Liver (tissue), 9 donors: ENCODE data around the gene TBCD. TPM values are rescaled to one million over a fixed set of nuclear protein-coding genes. Genes with fewer than 3 reads are reported as not detected.

Source experiments
- DNase-seq: peaks from one replicate; pipeline ENCODE4 v3.0.0-alpha.2; 2017; ENCODE audit warnings: low spot score
- H3K27ac ChIP-seq, 2 donors: one replicate each; pipeline ENCODE4 v1.7.0; 2013; ENCODE audit warnings: inconsistent platforms in 2 of 2, low read length in 2 of 2, control low read depth in 1 of 2, low read depth in 1 of 2, mild to moderate bottlenecking in 1 of 2
- H3K27me3 ChIP-seq, 4 donors: one replicate each; pipeline versions ENCODE4 v1.6.1 to v1.7.0; 2013; ENCODE audit warnings: low read length in 3 of 4, inconsistent platforms in 1 of 4, mild to moderate bottlenecking in 1 of 4, moderate library complexity in 1 of 4; ENCODE audit not compliant: control insufficient read depth in 4 of 4, insufficient read depth in 4 of 4
- H3K36me3 ChIP-seq, 4 donors: one replicate each; pipeline versions ENCODE4 v1.6.1 to v1.7.0; 2013; ENCODE audit warnings: low read length in 3 of 4, mild to moderate bottlenecking in 3 of 4, low read depth in 1 of 4, moderate library complexity in 1 of 4; ENCODE audit not compliant: control insufficient read depth in 4 of 4, insufficient read depth in 3 of 4
- H3K4me1 ChIP-seq, 4 donors: one replicate each; pipeline versions ENCODE4 v1.6.1 to v1.7.0; 2013; ENCODE audit warnings: low read length in 3 of 4, mild to moderate bottlenecking in 3 of 4, moderate library complexity in 1 of 4; ENCODE audit not compliant: control insufficient read depth in 4 of 4, insufficient read depth in 4 of 4
- H3K4me3 ChIP-seq, 3 donors: one replicate each; pipeline versions ENCODE4 v1.6.1 to v1.7.0; 2013; ENCODE audit warnings: low read length in 3 of 3, control low read depth in 1 of 3, low read depth in 1 of 3, mild to moderate bottlenecking in 1 of 3
- H3K9ac ChIP-seq, 2 donors: one replicate each; pipeline ENCODE4 v1.7.0; 2013; ENCODE audit warnings: low read length in 2 of 2, mild to moderate bottlenecking in 2 of 2, moderate library complexity in 2 of 2, control low read depth in 1 of 2, low read depth in 1 of 2
- H3K9me3 ChIP-seq, 4 donors: one replicate each; pipeline versions ENCODE4 v1.6.1 to v1.7.0; 2013; ENCODE audit warnings: low read length in 3 of 4; ENCODE audit not compliant: control insufficient read depth in 4 of 4
- HNF4A ChIP-seq, 2 donors: conservative IDR thresholded peaks; 2 replicates each; pipeline ENCODE4 v1.6.1; 2016; ENCODE audit warnings: antibody characterized with exemption in 2 of 2, mild to moderate bottlenecking in 2 of 2
- HNF4G ChIP-seq: IDR thresholded peaks from 2 replicates; pipeline ENCODE4 v1.6.1; 2016; ENCODE audit warnings: antibody characterized with exemption
- NR2F2 ChIP-seq: IDR thresholded peaks from 2 replicates; pipeline ENCODE4 v1.6.1; 2016; ENCODE audit warnings: antibody characterized with exemption
- RAD21 ChIP-seq, 2 donors: IDR thresholded peaks; 2 replicates each; pipeline ENCODE4 v1.6.1; 2016; ENCODE audit warnings: antibody characterized with exemption in 2 of 2, mild to moderate bottlenecking in 2 of 2
- RXRA ChIP-seq, 2 donors: IDR thresholded peaks; 2 replicates each; pipeline ENCODE4 v1.6.1; 2017 to 2018; ENCODE audit warnings: antibody characterized with exemption in 2 of 2, mild to moderate bottlenecking in 1 of 2
- TAF1 ChIP-seq: conservative IDR thresholded peaks from 2 replicates; pipeline ENCODE4 v1.6.1; 2016; ENCODE audit warnings: antibody characterized with exemption, mild to moderate bottlenecking
- YY1 ChIP-seq: IDR thresholded peaks from 2 replicates; pipeline ENCODE4 v1.6.1; 2016; ENCODE audit warnings: antibody characterized with exemption, mild to moderate bottlenecking
- WGBS: extraction: QIAGEN DNeasy Blood & Tissue Kit; methylation state at CpG from one replicate; pipeline ENCODE4 v1.1.7; 2013; 5-methylcytosine and 5-hydroxymethylcytosine counted together
- polyA plus RNA-seq, 2 donors: library from polyadenylated mRNA; stranded (reverse) in 1 of 2; unstranded in 1 of 2; fragments of 200-250 nt in 1 of 2; fragments of >200 nt in 1 of 2; fragmentation: Nextera tagmentation in 1 of 2; extraction: Ambion mirVana in 1 of 2; gene quantifications; one replicate each; pipeline versions ENCODE4 v1.2.1 to v1.2.3, GENCODE V29; 2013 to 2015
- total RNA-seq, 2 donors: library from RNA; depleted of rRNA; stranded (reverse); fragments of >200 nt; gene quantifications; one replicate each; pipeline ENCODE4 v1.2.3, GENCODE V29; 2014
- TF ChIP-seq, protein P1 (sequence below): IDR thresholded peaks from 2 replicates; pipeline ENCODE4 v1.6.1; 2016; ENCODE audit warnings: antibody characterized with exemption
- TF ChIP-seq, protein P2 (sequence below): IDR thresholded peaks from 2 replicates; pipeline ENCODE4 v1.6.1; 2016; ENCODE audit warnings: antibody characterized with exemption, mild to moderate bottlenecking
- TF ChIP-seq, protein P3 (sequence below): fragments of 150-350 bp; IDR thresholded peaks from 2 replicates; pipeline ENCODE4 v1.5.1; 2017; ENCODE audit warnings: improper control_type of control experiment, low read depth, low read length; ENCODE audit not compliant: missing input control
- TF ChIP-seq, protein P4 (sequence below): IDR thresholded peaks from 2 replicates; pipeline ENCODE4 v1.6.1; 2016; ENCODE audit warnings: antibody characterized with exemption
- donor health status: healthy.
- donor health status: healthy.
- donor health status: healthy.
- donor health status: healthy.
- donor health status: healthy.

TBCD gene
- total and polyA plus RNA-seq, 4 donors, result 29.8 to 42.2 (median 33.0) TPM

DNA sequence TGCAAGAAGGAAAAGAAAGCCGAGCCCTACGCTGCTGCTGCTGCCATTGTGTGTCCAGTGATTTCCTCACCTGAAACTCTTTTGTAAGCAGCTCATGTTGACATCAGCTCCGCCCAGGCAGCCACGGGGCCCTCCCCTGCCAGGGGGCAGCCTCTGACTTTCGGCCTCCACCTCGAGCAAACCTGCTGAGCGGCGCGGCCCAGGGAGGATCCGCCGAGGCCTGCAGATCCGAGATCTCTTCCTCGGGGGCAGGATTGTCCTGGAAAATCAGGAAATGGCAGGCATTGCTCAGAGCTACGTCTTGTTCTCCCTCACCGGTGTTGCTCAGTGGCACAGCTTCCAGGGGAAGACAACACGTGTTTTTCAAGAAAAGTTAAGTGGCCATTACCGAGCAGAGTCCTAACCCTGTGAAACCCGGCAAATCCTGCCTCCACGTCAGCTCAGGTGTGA, 123.6 kb downstream of the TBCD start:
- Histone ChIP-seq H3K27me3 (no peaks in the 10 kb centered on the region), H3K36me3 (peaks cover 3 to 12% (median 8%) of the 10 kb centered on the region in 4 donors), H3K27ac (no peak overlapping the region), H3K4me1 (peaks cover 0 to 2% (median 0%) of the 10 kb centered on the region in 4 donors), H3K4me3 (no peak overlapping the region), H3K9ac (no peak overlapping the region), H3K9me3 (no peaks in the 10 kb centered on the region)
- 88% methylated on average over 19 of the region's 19 CpGs for WGBS
- TF ChIP-seq, protein P1, sequence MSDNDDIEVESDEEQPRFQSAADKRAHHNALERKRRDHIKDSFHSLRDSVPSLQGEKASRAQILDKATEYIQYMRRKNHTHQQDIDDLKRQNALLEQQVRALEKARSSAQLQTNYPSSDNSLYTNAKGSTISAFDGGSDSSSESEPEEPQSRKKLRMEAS, result no peak
- no peak for TF ChIP-seq TAF1
- TF ChIP-seq NR2F2, result no peak
- TF ChIP-seq RXRA (IDR thresholded peaks at IDR 0.05), result no peak
- TF ChIP-seq YY1, result no peak
- no peak for TF ChIP-seq HNF4A (conservative IDR thresholded peaks at IDR 0.05)
- TF ChIP-seq HNF4G, result no peak
- TF ChIP-seq RAD21 (IDR thresholded peaks at IDR 0.05), result no peak
- TF ChIP-seq, protein P2, sequence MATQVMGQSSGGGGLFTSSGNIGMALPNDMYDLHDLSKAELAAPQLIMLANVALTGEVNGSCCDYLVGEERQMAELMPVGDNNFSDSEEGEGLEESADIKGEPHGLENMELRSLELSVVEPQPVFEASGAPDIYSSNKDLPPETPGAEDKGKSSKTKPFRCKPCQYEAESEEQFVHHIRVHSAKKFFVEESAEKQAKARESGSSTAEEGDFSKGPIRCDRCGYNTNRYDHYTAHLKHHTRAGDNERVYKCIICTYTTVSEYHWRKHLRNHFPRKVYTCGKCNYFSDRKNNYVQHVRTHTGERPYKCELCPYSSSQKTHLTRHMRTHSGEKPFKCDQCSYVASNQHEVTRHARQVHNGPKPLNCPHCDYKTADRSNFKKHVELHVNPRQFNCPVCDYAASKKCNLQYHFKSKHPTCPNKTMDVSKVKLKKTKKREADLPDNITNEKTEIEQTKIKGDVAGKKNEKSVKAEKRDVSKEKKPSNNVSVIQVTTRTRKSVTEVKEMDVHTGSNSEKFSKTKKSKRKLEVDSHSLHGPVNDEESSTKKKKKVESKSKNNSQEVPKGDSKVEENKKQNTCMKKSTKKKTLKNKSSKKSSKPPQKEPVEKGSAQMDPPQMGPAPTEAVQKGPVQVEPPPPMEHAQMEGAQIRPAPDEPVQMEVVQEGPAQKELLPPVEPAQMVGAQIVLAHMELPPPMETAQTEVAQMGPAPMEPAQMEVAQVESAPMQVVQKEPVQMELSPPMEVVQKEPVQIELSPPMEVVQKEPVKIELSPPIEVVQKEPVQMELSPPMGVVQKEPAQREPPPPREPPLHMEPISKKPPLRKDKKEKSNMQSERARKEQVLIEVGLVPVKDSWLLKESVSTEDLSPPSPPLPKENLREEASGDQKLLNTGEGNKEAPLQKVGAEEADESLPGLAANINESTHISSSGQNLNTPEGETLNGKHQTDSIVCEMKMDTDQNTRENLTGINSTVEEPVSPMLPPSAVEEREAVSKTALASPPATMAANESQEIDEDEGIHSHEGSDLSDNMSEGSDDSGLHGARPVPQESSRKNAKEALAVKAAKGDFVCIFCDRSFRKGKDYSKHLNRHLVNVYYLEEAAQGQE, result no peak
- TF ChIP-seq, protein P3, sequence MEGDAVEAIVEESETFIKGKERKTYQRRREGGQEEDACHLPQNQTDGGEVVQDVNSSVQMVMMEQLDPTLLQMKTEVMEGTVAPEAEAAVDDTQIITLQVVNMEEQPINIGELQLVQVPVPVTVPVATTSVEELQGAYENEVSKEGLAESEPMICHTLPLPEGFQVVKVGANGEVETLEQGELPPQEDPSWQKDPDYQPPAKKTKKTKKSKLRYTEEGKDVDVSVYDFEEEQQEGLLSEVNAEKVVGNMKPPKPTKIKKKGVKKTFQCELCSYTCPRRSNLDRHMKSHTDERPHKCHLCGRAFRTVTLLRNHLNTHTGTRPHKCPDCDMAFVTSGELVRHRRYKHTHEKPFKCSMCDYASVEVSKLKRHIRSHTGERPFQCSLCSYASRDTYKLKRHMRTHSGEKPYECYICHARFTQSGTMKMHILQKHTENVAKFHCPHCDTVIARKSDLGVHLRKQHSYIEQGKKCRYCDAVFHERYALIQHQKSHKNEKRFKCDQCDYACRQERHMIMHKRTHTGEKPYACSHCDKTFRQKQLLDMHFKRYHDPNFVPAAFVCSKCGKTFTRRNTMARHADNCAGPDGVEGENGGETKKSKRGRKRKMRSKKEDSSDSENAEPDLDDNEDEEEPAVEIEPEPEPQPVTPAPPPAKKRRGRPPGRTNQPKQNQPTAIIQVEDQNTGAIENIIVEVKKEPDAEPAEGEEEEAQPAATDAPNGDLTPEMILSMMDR, result no peak
- TF ChIP-seq, protein P4, sequence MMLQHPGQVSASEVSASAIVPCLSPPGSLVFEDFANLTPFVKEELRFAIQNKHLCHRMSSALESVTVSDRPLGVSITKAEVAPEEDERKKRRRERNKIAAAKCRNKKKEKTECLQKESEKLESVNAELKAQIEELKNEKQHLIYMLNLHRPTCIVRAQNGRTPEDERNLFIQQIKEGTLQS, result no peak
- no peak for DNase-seq

DNA sequence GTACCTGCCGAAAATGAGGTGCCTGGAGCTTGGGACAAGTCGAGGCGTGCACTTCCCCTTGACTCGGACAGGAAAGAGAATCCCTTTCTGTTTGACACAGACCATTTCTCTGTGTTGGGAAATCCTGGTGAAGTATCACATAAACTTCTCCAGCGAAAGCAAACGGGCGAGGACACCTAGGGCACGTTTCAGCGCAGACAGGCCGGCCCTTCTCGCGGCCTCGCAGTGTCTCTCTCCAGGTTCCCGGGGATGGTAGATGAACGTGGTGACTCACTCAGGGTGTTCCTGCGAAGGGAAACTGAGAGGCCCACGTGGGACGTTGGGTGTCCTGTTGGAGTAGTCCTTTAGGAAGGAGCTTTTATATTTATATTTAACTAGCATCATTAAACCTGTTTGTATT, 124.3 kb downstream of the TBCD start:
- WGBS, result 71% methylated on average over 18 of the region's 18 CpGs
- peaks cover 0 to 5% (median 4%) of the 10 kb centered on the region in 4 donors for H3K36me3 ChIP-seq
- no peak overlapping the region for H3K27ac ChIP-seq
- no peak overlapping the region for H3K9ac ChIP-seq
- no peaks in the 10 kb centered on the region for H3K27me3 ChIP-seq
- DNase-seq, result no peak
- no peak for TF ChIP-seq NR2F2
- TF ChIP-seq, protein P2, result no peak
- no peak for TF ChIP-seq TAF1
- TF ChIP-seq YY1, result no peak
- H3K4me3 ChIP-seq, result no peak overlapping the region
- H3K4me1 ChIP-seq, result peaks cover 0 to 2% (median 0%) of the 10 kb centered on the region in 4 donors
- H3K9me3 ChIP-seq, result no peaks in the 10 kb centered on the region
